WTC11 (cell line): ENCODE results near the gene ITGA5. TPM values are rescaled to one million over a fixed set of nuclear protein-coding genes. Genes with fewer than 3 reads are reported as not detected.
A peak's percentile ranks its signal among the peaks of the same experiment; 100 is the strongest.

Source experiments
- ATAC-seq: fragments of 200-7000 bp; cut with Tn5 transposase; 2 replicates; pipeline ENCODE4 v1.10.0; 2021; ENCODE audit warnings: mild to moderate bottlenecking, moderate library complexity
- CTCF ChIA-PET: fragments of 300-600 bp; sonication (Branson Sonifier 250); formaldehyde crosslinking; loops from one replicate; lab custom pipeline; 2021; ENCODE audit warnings: antibody characterized with exemption; lab: Charles Lee
- POLR2A ChIA-PET: fragments of 350-600 bp; sonication (Branson Sonifier 250); formaldehyde crosslinking; loops from one replicate; lab custom pipeline; 2021; ENCODE audit warnings: antibody characterized with exemption; lab: Charles Lee
- DNase-seq: peaks from one replicate; pipeline ENCODE4 v3.0.0; 2021; ENCODE audit warnings: low spot score
- H3K27ac Mint-ChIP-seq: 2 replicates; pipeline ENCODE4 v1.8.0; 2021; ENCODE audit warnings: mixed read lengths
- H3K27me3 Mint-ChIP-seq: 2 replicates; pipeline ENCODE4 v1.8.0; 2021; ENCODE audit warnings: low read depth, mild to moderate bottlenecking, moderate library complexity, mixed read lengths
- H3K36me3 Mint-ChIP-seq: 2 replicates; pipeline ENCODE4 v1.8.0; 2021; ENCODE audit warnings: mixed read lengths
- H3K4me1 Mint-ChIP-seq: 2 replicates; pipeline ENCODE4 v1.8.0; 2022; ENCODE audit warnings: mixed read lengths
- H3K4me3 Mint-ChIP-seq: 2 replicates; pipeline ENCODE4 v1.8.0; 2021; ENCODE audit warnings: mild to moderate bottlenecking, moderate library complexity, mixed read lengths
- H3K9me3 Mint-ChIP-seq: 2 replicates; pipeline ENCODE4 v1.8.0; 2021; ENCODE audit warnings: mixed read lengths
- ATF1 ChIP-seq: sonication (generic); formaldehyde crosslinking; IDR thresholded peaks from 2 replicates; pipeline ENCODE4 v1.8.1; 2023; ENCODE audit warnings: mild to moderate bottlenecking, moderate library complexity, missing genetic modification reagents
- ESRRA ChIP-seq: sonication (generic); formaldehyde crosslinking; IDR thresholded peaks from 2 replicates; pipeline ENCODE4 v1.8.1; 2022; ENCODE audit warnings: mild to moderate bottlenecking, missing genetic modification reagents, borderline replicate concordance
- ETV6 ChIP-seq: sonication (generic); formaldehyde crosslinking; IDR thresholded peaks from 2 replicates; pipeline ENCODE4 v1.8.1; 2022; ENCODE audit warnings: mild to moderate bottlenecking, missing genetic modification reagents
- IRF2 ChIP-seq: sonication (generic); formaldehyde crosslinking; IDR thresholded peaks from 2 replicates; pipeline ENCODE4 v1.8.0; 2022; ENCODE audit warnings: low read depth, missing genetic modification reagents, borderline replicate concordance
- NR1H2 ChIP-seq: sonication (generic); formaldehyde crosslinking; IDR thresholded peaks from 2 replicates; pipeline ENCODE4 v1.9.0; 2021; ENCODE audit warnings: mild to moderate bottlenecking, moderate library complexity, missing genetic modification reagents
- NR2C2 ChIP-seq: sonication (generic); formaldehyde crosslinking; IDR thresholded peaks from 2 replicates; pipeline ENCODE4 v1.8.0; 2022; ENCODE audit warnings: mild to moderate bottlenecking, missing genetic modification reagents
- PRRX2 ChIP-seq: fragments of 250-450 bp; sonication (Bioruptor Pico); IDR thresholded peaks from 2 replicates; pipeline ENCODE4 v1.8.0; 2021; ENCODE audit warnings: mild to moderate bottlenecking
- SMAD4 ChIP-seq: sonication (generic); formaldehyde crosslinking; IDR thresholded peaks from 2 replicates; pipeline ENCODE4 v1.8.0; 2022; ENCODE audit warnings: mild to moderate bottlenecking, missing genetic modification reagents
- ZNF317 ChIP-seq: sonication (generic); formaldehyde crosslinking; IDR thresholded peaks from 2 replicates; pipeline ENCODE4 v1.8.1; 2023; ENCODE audit warnings: low read depth, mild to moderate bottlenecking, moderate library complexity, missing genetic modification reagents, borderline replicate concordance
- total RNA-seq: library from RNA; stranded (reverse); gene quantifications from 3 replicates; pipeline ENCODE4 v1.2.3, GENCODE V29; 2021
- TF ChIP-seq, protein P1 (sequence below): fragments of 250-450 bp; sonication (Bioruptor Pico); IDR thresholded peaks from 2 replicates; pipeline ENCODE4 v1.9.0; 2021; ENCODE audit warnings: mild to moderate bottlenecking
- TF ChIP-seq, protein P2 (sequence below): fragments of 250-450 bp; sonication (Bioruptor Pico); IDR thresholded peaks from 2 replicates; pipeline ENCODE4 v1.9.0; 2021; ENCODE audit warnings: mild to moderate bottlenecking, borderline replicate concordance
- TF ChIP-seq, protein P3 (sequence below): sonication (generic); formaldehyde crosslinking; IDR thresholded peaks from 2 replicates; pipeline ENCODE4 v1.8.0; 2022; ENCODE audit warnings: missing genetic modification reagents

ITGA5 gene
- total RNA-seq, 1 experiment from 2014 or later, result 21.9 TPM

DNA sequence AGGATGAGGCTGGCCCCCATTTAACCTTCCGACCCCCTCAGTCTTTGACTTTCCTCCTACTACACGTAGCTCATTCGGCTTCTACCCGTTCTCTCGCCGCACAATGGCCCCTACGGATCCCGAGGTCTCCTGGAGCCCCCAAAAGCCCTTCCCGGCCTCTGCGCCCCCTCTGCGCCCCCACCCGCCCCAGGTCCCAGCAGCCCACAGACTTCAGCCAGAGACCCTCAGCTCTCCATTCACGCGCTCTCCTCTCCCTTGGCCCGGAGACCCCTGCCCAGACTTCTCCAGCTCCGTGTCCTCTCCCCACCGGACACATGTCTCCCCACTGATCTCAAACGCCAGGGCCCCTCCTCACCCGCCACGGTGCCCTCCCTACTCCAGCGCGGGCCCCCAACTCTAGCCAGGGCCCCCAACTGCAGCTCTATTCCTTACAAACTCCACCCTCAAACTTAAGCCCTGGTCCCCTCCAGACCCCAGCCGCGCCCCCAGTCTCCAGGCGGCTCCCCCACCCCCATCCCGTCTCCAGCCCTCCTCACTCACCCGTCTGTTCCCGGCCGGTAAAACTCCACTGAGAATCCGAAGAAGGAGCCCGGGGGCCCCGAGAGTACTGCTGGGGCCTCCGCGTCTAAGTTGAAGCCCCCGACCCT, 502 bp downstream of the ITGA5 start (continued):
- no peak for TF ChIP-seq ZNF317 (CRISPR knock-in tag)
- TF ChIP-seq NR1H2, result no peak
- TF ChIP-seq IRF2 (CRISPR knock-in tag), result no peak
- TF ChIP-seq, protein P1, sequence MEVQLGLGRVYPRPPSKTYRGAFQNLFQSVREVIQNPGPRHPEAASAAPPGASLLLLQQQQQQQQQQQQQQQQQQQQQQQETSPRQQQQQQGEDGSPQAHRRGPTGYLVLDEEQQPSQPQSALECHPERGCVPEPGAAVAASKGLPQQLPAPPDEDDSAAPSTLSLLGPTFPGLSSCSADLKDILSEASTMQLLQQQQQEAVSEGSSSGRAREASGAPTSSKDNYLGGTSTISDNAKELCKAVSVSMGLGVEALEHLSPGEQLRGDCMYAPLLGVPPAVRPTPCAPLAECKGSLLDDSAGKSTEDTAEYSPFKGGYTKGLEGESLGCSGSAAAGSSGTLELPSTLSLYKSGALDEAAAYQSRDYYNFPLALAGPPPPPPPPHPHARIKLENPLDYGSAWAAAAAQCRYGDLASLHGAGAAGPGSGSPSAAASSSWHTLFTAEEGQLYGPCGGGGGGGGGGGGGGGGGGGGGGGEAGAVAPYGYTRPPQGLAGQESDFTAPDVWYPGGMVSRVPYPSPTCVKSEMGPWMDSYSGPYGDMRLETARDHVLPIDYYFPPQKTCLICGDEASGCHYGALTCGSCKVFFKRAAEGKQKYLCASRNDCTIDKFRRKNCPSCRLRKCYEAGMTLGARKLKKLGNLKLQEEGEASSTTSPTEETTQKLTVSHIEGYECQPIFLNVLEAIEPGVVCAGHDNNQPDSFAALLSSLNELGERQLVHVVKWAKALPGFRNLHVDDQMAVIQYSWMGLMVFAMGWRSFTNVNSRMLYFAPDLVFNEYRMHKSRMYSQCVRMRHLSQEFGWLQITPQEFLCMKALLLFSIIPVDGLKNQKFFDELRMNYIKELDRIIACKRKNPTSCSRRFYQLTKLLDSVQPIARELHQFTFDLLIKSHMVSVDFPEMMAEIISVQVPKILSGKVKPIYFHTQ (CRISPR knock-in tag), result no peak
- TF ChIP-seq ESRRA (CRISPR knock-in tag), result no peak
- TF ChIP-seq NR2C2 (CRISPR knock-in tag), result no peak
- TF ChIP-seq, protein P2, sequence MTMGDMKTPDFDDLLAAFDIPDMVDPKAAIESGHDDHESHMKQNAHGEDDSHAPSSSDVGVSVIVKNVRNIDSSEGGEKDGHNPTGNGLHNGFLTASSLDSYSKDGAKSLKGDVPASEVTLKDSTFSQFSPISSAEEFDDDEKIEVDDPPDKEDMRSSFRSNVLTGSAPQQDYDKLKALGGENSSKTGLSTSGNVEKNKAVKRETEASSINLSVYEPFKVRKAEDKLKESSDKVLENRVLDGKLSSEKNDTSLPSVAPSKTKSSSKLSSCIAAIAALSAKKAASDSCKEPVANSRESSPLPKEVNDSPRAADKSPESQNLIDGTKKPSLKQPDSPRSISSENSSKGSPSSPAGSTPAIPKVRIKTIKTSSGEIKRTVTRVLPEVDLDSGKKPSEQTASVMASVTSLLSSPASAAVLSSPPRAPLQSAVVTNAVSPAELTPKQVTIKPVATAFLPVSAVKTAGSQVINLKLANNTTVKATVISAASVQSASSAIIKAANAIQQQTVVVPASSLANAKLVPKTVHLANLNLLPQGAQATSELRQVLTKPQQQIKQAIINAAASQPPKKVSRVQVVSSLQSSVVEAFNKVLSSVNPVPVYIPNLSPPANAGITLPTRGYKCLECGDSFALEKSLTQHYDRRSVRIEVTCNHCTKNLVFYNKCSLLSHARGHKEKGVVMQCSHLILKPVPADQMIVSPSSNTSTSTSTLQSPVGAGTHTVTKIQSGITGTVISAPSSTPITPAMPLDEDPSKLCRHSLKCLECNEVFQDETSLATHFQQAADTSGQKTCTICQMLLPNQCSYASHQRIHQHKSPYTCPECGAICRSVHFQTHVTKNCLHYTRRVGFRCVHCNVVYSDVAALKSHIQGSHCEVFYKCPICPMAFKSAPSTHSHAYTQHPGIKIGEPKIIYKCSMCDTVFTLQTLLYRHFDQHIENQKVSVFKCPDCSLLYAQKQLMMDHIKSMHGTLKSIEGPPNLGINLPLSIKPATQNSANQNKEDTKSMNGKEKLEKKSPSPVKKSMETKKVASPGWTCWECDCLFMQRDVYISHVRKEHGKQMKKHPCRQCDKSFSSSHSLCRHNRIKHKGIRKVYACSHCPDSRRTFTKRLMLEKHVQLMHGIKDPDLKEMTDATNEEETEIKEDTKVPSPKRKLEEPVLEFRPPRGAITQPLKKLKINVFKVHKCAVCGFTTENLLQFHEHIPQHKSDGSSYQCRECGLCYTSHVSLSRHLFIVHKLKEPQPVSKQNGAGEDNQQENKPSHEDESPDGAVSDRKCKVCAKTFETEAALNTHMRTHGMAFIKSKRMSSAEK (CRISPR knock-in tag), result no peak
- TF ChIP-seq SMAD4 (CRISPR knock-in tag), result no peak
- TF ChIP-seq ATF1 (CRISPR knock-in tag), result no peak

DNA sequence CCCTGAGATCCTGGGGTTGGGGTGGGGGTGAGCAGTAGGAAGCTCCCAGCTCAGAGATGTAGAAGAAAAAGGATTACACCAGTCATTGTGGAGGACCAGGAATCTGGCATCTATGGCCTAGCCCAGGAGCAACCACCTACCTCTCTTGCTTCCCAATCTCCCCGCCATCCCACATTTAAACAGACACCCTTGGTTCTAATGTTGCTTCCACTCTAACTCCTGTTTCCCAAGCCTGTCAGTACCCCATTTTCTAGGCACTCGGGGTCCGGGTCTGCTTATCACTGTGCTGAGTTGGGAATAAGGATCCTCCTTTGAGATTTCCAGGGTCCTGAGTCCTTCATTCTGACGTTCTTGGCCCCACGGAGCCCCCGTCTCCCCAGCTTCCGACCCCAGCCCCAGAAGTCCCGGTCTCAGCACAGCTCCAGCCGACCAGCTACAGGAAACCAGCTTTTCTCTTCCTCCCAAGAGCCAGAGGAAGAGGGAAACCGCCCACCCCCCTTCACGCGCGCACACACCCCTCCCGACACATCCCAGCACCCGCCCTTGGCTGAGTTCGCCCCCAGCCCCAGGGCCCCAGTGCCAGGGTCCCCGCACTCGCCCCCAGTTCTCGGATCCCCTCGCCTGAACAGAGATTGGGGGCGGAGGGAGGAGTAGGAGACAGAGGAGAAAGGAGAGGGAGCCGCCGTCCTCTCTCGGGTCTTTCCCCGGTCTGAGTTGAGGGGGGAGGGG, 1.2 kb downstream of the ITGA5 start:
- ATAC-seq, result peak; percentile 20
- DNase-seq, result peak; percentile 19
- Mint-ChIP-seq H3K4me1 (peaks cover 41% of the 10 kb centered on the region), H3K27ac (no peak overlapping the region), H3K4me3 (peak overlapping the region; percentile 84), H3K9me3 (no peaks in the 10 kb centered on the region), H3K36me3 (no peaks in the 10 kb centered on the region), H3K27me3 (peaks cover 53% of the 10 kb centered on the region)
- ChIA-PET POLR2A (interaction anchor here (1.1 to 1.4 kb wide), 2 partner anchors 15 to 28 kb away, joined by 3 read pairs; no protein-coding TSS in a partner anchor), CTCF (interaction anchor here (0.6 to 7.7 kb wide), 13 partner anchors 10 to 158 kb away, joined by 3 to 109 read pairs (median 7); partner anchors contain the start of gene COPZ1)
- TF ChIP-seq, protein P3, sequence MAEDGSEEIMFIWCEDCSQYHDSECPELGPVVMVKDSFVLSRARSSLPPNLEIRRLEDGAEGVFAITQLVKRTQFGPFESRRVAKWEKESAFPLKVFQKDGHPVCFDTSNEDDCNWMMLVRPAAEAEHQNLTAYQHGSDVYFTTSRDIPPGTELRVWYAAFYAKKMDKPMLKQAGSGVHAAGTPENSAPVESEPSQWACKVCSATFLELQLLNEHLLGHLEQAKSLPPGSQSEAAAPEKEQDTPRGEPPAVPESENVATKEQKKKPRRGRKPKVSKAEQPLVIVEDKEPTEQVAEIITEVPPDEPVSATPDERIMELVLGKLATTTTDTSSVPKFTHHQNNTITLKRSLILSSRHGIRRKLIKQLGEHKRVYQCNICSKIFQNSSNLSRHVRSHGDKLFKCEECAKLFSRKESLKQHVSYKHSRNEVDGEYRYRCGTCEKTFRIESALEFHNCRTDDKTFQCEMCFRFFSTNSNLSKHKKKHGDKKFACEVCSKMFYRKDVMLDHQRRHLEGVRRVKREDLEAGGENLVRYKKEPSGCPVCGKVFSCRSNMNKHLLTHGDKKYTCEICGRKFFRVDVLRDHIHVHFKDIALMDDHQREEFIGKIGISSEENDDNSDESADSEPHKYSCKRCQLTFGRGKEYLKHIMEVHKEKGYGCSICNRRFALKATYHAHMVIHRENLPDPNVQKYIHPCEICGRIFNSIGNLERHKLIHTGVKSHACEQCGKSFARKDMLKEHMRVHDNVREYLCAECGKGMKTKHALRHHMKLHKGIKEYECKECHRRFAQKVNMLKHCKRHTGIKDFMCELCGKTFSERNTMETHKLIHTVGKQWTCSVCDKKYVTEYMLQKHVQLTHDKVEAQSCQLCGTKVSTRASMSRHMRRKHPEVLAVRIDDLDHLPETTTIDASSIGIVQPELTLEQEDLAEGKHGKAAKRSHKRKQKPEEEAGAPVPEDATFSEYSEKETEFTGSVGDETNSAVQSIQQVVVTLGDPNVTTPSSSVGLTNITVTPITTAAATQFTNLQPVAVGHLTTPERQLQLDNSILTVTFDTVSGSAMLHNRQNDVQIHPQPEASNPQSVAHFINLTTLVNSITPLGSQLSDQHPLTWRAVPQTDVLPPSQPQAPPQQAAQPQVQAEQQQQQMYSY (CRISPR knock-in tag), result peak; percentile 75
- no peak for TF ChIP-seq PRRX2
- TF ChIP-seq ETV6 (CRISPR knock-in tag), result 0 out of 2 replicates have a peak, but pooled peaks have one; percentile 29
